Sigmoid colon (tissue), 4 donors: ENCODE measurements around the gene CHCHD6.

ENCODE experiments used
- CTCF ChIP-seq, 4 experiments: fragments of 450-650 bp in 3 of 4; fragments of 200-600 bp in 1 of 4; IDR thresholded peaks; one replicate each; pipeline ENCODE4 v1.5.1; 2016 to 2019; ENCODE audit warnings: antibody characterized with exemption in 4 of 4, mild to moderate bottlenecking in 3 of 4, moderate library complexity in 2 of 4
- EP300 ChIP-seq, 4 donors: sonication (generic); formaldehyde crosslinking; IDR thresholded peaks; one replicate each; pipeline ENCODE4 v1.6.1; 2017; ENCODE audit warnings: antibody characterized with exemption in 4 of 4
- POLR2A ChIP-seq, 2 donors: fragments of 450-650 bp; IDR thresholded peaks; one replicate each; pipeline ENCODE4 v1.6.1; 2016; ENCODE audit warnings: antibody characterized with exemption in 2 of 2, mild to moderate bottlenecking in 2 of 2, moderate library complexity in 2 of 2
- POLR2AphosphoS5 ChIP-seq, 4 donors: sonication (generic); formaldehyde crosslinking; IDR thresholded peaks; one replicate each; pipeline ENCODE4 v1.6.1; 2017; ENCODE audit warnings: antibody characterized with exemption in 4 of 4

- no peak for TF ChIP-seq EP300 (IDR thresholded peaks at IDR 0.05)
- no peak for TF ChIP-seq CTCF (IDR thresholded peaks at IDR 0.05)
- no peak for TF ChIP-seq POLR2A (IDR thresholded peaks at IDR 0.05)
- no peak for TF ChIP-seq POLR2AphosphoS5 (IDR thresholded peaks at IDR 0.05)
Measured at GRCh38 chr3:126773167-126773566, 69.1 kb downstream of the CHCHD6 start.
